K562 (cell line): ENCODE measurements around the gene MVD. TPM values are rescaled to one million over a fixed set of nuclear protein-coding genes. Genes with fewer than 3 reads are reported as not detected.

Experiments used
- ETS2 ChIP-seq: IDR thresholded peaks from 2 replicates; pipeline ENCODE4 v1.6.1; 2016; ENCODE audit warnings: borderline replicate concordance, missing genetic modification characterization, mild to moderate bottlenecking, moderate library complexity, missing compliant biosample characterization; ENCODE audit not compliant: poor library complexity, severe bottlenecking
- NFIX ChIP-seq: fragments of 250-450 bp; sonication (Bioruptor Pico); IDR thresholded peaks from 2 replicates; pipeline ENCODE4 v1.4.0; 2020; ENCODE audit warnings: low read depth, mild to moderate bottlenecking, moderate library complexity
- PHF21A ChIP-seq: fragments of 450-650 bp; IDR thresholded peaks from 2 replicates; pipeline ENCODE4 v1.6.1; 2017; ENCODE audit warnings: low read depth, borderline replicate concordance
- PML ChIP-seq: IDR thresholded peaks from 2 replicates; pipeline ENCODE4 v1.6.1; 2012; ENCODE audit warnings: low read length, inconsistent platforms
- POU5F1 ChIP-seq: fragments of 150-350 bp; IDR thresholded peaks from 2 replicates; pipeline ENCODE4 v1.6.1; 2014; ENCODE audit warnings: borderline replicate concordance, low read length, low read depth, mild to moderate bottlenecking; ENCODE audit not compliant: partially characterized antibody
- RBM39 ChIP-seq: fragments of 200-400 bp; formaldehyde crosslinking; optimal IDR thresholded peaks from 2 replicates; pipeline ENCODE3; 2018; ENCODE audit warnings: low read depth, low read length
- STAG1 ChIP-seq: sonication (generic); formaldehyde crosslinking; IDR thresholded peaks from 2 replicates; pipeline ENCODE4 v1.5.0; 2020; ENCODE audit warnings: missing genetic modification reagents, borderline replicate concordance
- TAF1 ChIP-seq: IDR thresholded peaks from 2 replicates; pipeline ENCODE4 v1.6.1; 2011; ENCODE audit warnings: mild to moderate bottlenecking, low read length, moderate library complexity; ENCODE audit not compliant: insufficient read depth, control insufficient read depth, severe bottlenecking; ENCODE audit errors: extremely low read depth
- ZNF347 ChIP-seq: fragments of 450-650 bp; formaldehyde crosslinking; IDR thresholded peaks from 2 replicates; pipeline ENCODE4 v1.4.0; 2020; ENCODE audit warnings: low read depth, mild to moderate bottlenecking, moderate library complexity
- ZNF79 ChIP-seq: fragments of 250-450 bp; sonication (Bioruptor Pico); IDR thresholded peaks from 2 replicates; pipeline ENCODE4 v1.4.0; 2020; ENCODE audit warnings: low read depth, mild to moderate bottlenecking, moderate library complexity
- polyA plus RNA-seq, 8 experiments: library from polyadenylated mRNA; depleted of rRNA in 4 of 8; stranded (reverse) in 5 of 8; unstranded in 3 of 8; fragments of >200 nt; fragmentation: Nextera tagmentation in 2 of 8; fragmentation: Illumina TruSeq in 1 of 8; extraction: Ambion mirVana in 2 of 8; extraction: Trizol in 1 of 8; gene quantifications; 2 replicates each; pipeline versions ENCODE4 v1.2.1 to v1.2.3, GENCODE V29; 2011 to 2014; ENCODE audit warnings: inconsistent platforms in 1 of 8, missing spikeins in 1 of 8
- total RNA-seq, 7 experiments: library from RNA; depleted of rRNA in 6 of 7; stranded (reverse); fragments of >200 nt in 6 of 7; fragmentation: Illumina TruSeq in 2 of 7; extraction: Trizol in 2 of 7; gene quantifications; 2 replicates each; pipeline versions ENCODE4 v1.2.1 to v1.2.3, GENCODE V29; 2011 to 2021; ENCODE audit warnings: low replicate concordance in 1 of 7
- TF ChIP-seq, protein P1 (sequence below), 3 experiments: IDR thresholded peaks in 2 of 3; conservative IDR thresholded peaks in 1 of 3; 2 replicates each; pipeline ENCODE4 v1.5.1; 2011 to 2012; ENCODE audit warnings: low read length in 3 of 3, mild to moderate bottlenecking in 3 of 3, control low read depth in 2 of 3, improper control_type of control experiment in 1 of 3, inconsistent platforms in 1 of 3, low read depth in 1 of 3, mixed read lengths in 1 of 3, moderate library complexity in 1 of 3; ENCODE audit not compliant: insufficient read depth in 2 of 3
- TF ChIP-seq, protein P2 (sequence below), 2 experiments: fragments of 450-650 bp; conservative IDR thresholded peaks; 2 replicates each; pipeline ENCODE4 v1.6.1; 2017; ENCODE audit warnings: mild to moderate bottlenecking in 2 of 2, moderate library complexity in 2 of 2
- TF ChIP-seq, protein P3 (sequence below): fragments of 450-650 bp; IDR thresholded peaks from 2 replicates; pipeline ENCODE4 v1.6.1; 2017; ENCODE audit warnings: antibody characterized with exemption, mild to moderate bottlenecking
- TF ChIP-seq, protein P4 (sequence below): sonication (generic); formaldehyde crosslinking; IDR thresholded peaks from 2 replicates; pipeline ENCODE4 v1.9.0; 2022; ENCODE audit warnings: mild to moderate bottlenecking, missing genetic modification reagents
- TF ChIP-seq, protein P5 (sequence below): fragments of 250-450 bp; sonication (Bioruptor Pico); IDR thresholded peaks from 2 replicates; pipeline ENCODE4 v1.5.0; 2022; ENCODE audit warnings: mild to moderate bottlenecking

Gene MVD
- total and polyA plus RNA-seq, 9 of the 15 experiments (the other 6 are each of a cell fraction or from before 2014, with no cell fraction given), result 12.2 to 141 (median 45.3) TPM

DNA sequence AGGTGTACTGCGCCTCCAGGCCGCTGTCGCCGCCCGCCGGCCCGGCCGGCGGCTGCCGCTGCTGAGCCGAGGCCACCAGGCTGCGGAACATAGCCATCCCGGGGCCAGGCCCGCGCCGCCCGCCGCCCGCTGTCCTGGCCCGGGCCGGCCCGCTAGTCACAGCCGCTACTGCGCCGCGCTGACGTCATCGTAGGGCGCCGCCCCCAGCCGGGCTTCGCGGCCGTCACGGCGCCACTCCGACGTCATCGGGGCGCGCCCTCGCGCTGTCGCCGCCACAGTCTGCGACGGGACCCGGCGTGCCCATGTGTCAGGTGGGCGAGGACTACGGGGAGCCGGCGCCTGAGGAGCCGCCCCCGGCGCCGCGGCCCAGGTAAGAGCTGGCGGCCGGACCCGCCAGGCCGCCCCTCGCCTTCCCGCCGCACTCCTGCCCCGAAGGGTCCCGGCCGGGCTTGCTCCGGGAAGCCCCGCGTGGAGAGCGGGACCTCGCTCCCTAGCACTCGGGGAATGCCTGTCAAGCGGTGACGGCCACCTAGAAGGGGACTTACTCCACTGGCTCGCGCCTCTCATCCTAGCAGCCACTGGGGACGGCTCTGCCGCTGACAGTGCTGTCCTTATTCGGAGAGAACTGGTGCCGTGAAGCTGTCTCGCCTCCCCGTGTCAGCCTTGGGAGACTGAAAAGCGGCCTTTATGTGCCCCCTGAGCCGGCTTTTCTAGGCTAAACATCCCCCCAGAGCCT is 43.5 kb upstream of the MVD start, which contains the start of the genes CTU2 and RNF166 (continued):
- no peak for TF ChIP-seq RBM39
- TF ChIP-seq POU5F1, result peak; percentile 64
- no peak for TF ChIP-seq PHF21A
- TF ChIP-seq NFIX, result no peak
- no peak for TF ChIP-seq ZNF79 (CRISPR knock-in tag)
- 0 out of 2 replicates have a peak, but pooled peaks have one; percentile 28 for TF ChIP-seq PML
- TF ChIP-seq, protein P1, sequence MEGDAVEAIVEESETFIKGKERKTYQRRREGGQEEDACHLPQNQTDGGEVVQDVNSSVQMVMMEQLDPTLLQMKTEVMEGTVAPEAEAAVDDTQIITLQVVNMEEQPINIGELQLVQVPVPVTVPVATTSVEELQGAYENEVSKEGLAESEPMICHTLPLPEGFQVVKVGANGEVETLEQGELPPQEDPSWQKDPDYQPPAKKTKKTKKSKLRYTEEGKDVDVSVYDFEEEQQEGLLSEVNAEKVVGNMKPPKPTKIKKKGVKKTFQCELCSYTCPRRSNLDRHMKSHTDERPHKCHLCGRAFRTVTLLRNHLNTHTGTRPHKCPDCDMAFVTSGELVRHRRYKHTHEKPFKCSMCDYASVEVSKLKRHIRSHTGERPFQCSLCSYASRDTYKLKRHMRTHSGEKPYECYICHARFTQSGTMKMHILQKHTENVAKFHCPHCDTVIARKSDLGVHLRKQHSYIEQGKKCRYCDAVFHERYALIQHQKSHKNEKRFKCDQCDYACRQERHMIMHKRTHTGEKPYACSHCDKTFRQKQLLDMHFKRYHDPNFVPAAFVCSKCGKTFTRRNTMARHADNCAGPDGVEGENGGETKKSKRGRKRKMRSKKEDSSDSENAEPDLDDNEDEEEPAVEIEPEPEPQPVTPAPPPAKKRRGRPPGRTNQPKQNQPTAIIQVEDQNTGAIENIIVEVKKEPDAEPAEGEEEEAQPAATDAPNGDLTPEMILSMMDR (IDR thresholded peaks at IDR 0.05 in 2 of 3, conservative IDR thresholded peaks at IDR 0.05 in 1 of 3; ENCODE audit: insufficient read depth in 2 of 3, low read depth in 1 of 3, low read length in 3 of 3), result peak in 2 of 3 experiments; percentile 3 to 40; a peak in 1 of 6 replicates
- no peak for TF ChIP-seq ETS2 (tag)
- TF ChIP-seq, protein P2, sequence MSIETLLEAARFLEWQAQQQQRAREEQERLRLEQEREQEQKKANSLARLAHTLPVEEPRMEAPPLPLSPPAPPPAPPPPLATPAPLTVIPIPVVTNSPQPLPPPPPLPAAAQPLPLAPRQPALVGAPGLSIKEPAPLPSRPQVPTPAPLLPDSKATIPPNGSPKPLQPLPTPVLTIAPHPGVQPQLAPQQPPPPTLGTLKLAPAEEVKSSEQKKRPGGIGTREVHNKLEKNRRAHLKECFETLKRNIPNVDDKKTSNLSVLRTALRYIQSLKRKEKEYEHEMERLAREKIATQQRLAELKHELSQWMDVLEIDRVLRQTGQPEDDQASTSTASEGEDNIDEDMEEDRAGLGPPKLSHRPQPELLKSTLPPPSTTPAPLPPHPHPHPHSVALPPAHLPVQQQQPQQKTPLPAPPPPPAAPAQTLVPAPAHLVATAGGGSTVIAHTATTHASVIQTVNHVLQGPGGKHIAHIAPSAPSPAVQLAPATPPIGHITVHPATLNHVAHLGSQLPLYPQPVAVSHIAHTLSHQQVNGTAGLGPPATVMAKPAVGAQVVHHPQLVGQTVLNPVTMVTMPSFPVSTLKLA (conservative IDR thresholded peaks at IDR 0.05), result peak; percentile 91 to 99
- TF ChIP-seq, protein P3, sequence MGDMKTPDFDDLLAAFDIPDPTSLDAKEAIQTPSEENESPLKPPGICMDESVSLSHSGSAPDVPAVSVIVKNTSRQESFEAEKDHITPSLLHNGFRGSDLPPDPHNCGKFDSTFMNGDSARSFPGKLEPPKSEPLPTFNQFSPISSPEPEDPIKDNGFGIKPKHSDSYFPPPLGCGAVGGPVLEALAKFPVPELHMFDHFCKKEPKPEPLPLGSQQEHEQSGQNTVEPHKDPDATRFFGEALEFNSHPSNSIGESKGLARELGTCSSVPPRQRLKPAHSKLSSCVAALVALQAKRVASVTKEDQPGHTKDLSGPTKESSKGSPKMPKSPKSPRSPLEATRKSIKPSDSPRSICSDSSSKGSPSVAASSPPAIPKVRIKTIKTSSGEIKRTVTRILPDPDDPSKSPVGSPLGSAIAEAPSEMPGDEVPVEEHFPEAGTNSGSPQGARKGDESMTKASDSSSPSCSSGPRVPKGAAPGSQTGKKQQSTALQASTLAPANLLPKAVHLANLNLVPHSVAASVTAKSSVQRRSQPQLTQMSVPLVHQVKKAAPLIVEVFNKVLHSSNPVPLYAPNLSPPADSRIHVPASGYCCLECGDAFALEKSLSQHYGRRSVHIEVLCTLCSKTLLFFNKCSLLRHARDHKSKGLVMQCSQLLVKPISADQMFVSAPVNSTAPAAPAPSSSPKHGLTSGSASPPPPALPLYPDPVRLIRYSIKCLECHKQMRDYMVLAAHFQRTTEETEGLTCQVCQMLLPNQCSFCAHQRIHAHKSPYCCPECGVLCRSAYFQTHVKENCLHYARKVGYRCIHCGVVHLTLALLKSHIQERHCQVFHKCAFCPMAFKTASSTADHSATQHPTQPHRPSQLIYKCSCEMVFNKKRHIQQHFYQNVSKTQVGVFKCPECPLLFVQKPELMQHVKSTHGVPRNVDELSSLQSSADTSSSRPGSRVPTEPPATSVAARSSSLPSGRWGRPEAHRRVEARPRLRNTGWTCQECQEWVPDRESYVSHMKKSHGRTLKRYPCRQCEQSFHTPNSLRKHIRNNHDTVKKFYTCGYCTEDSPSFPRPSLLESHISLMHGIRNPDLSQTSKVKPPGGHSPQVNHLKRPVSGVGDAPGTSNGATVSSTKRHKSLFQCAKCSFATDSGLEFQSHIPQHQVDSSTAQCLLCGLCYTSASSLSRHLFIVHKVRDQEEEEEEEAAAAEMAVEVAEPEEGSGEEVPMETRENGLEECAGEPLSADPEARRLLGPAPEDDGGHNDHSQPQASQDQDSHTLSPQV, result peak; percentile 59
- TF ChIP-seq, protein P4, sequence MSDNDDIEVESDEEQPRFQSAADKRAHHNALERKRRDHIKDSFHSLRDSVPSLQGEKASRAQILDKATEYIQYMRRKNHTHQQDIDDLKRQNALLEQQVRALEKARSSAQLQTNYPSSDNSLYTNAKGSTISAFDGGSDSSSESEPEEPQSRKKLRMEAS (CRISPR knock-in tag), result peak; percentile 97
- TF ChIP-seq, protein P5, sequence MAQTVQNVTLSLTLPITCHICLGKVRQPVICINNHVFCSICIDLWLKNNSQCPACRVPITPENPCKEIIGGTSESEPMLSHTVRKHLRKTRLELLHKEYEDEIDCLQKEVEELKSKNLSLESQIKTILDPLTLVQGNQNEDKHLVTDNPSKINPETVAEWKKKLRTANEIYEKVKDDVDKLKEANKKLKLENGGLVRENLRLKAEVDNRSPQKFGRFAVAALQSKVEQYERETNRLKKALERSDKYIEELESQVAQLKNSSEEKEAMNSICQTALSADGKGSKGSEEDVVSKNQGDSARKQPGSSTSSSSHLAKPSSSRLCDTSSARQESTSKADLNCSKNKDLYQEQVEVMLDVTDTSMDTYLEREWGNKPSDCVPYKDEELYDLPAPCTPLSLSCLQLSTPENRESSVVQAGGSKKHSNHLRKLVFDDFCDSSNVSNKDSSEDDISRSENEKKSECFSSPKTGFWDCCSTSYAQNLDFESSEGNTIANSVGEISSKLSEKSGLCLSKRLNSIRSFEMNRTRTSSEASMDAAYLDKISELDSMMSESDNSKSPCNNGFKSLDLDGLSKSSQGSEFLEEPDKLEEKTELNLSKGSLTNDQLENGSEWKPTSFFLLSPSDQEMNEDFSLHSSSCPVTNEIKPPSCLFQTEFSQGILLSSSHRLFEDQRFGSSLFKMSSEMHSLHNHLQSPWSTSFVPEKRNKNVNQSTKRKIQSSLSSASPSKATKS (CRISPR knock-in tag), result no peak
- no peak for TF ChIP-seq STAG1 (CRISPR knock-in tag)
- peak; percentile 72 for TF ChIP-seq TAF1
- TF ChIP-seq ZNF347 (CRISPR knock-in tag), result no peak
